HG03571 (cell line): Measurements from ENCODE around the gene HERPUD1.
"Not testable (repeated sequence)": the region's sequence is repeated elsewhere in the genome, so short reads cannot be mapped to it uniquely, and the experiment has no call there.

ENCODE experiments used
- ATAC-seq: cut with Tn5 transposase; IDR thresholded peaks from one replicate; pipeline ENCODE4 v1.9.1; 2021; ENCODE audit not compliant: unreplicated experiment

Gene HERPUD1

DNA sequence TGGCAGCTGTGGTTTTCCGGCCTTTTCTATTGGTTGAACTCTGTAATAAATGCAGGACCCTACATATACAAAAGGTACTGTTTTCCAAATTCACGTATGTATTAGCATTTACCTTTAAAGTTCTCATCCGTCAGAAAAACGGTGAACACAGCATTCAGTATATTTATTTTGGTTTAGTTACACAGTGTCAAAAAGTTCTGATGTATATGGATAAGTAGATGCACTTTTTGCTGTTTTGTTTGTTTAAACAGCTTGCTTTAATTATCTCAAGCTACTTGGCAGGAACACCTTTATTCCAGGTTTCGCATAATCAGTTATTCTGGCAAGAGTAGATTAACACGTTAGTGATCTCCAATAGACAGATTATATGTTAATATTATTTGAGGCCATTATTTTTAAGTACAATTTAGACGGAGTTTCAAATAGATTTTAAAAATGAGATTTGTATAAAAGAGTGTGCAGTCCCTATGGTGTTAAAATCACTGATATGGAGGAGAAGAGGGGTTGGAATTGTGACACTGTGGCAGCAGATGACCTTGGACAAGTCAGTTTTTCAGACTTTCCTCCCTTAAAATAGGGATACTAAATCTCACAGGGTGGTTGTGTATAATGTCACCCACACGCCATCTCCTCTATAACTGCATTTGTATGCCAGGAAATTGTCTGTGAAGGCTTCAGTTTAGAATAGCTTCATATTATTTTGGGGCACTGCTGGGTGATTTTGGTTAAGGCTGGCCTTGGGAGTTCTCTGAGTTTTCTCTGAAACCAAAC, 2.1 kb downstream of the HERPUD1 start:
- ATAC-seq = no peak

DNA sequence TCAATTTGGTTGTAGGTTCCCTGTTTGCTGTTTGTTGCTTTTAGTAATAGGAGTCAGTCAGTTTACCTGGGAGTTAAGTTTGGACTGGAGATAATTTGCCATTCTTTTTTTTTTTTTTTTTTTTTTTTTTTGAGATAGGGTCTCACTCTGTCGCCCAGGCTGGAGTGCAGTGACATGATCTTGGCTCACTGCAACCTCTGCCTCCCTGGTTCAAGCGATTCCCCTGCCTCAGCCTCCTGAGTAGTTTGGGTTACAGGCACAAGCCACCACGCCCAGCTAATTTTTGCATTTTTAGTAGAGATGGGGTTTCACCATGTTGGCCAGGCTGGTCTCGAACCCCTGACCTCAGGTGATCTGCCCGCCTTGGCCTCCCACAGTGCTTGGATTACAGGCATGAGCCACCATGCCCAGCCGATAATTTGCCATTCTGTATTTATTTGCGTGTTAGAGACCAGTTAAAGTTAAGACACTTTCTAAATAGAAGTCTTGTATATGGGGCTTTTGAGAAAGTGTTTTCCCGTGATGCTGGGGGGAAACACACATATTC, 2.7 kb downstream of the HERPUD1 start:
- ATAC-seq = not testable (repeated sequence)

DNA sequence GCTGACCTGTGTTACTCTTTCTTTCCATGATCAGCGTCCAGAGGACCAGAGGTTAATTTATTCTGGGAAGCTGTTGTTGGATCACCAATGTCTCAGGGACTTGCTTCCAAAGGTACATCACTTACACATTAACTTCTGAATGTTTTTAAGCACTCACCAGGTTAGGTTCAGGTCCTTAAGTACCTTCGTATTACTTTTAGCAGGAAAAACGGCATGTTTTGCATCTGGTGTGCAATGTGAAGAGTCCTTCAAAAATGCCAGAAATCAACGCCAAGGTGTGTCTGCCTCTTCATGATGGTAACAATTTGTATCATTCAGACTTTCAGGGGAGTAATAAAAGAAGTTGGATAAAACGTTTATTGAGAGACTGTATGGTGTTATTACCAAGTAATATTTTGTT, 3.3 kb downstream of the HERPUD1 start:
- no peak for ATAC-seq

DNA sequence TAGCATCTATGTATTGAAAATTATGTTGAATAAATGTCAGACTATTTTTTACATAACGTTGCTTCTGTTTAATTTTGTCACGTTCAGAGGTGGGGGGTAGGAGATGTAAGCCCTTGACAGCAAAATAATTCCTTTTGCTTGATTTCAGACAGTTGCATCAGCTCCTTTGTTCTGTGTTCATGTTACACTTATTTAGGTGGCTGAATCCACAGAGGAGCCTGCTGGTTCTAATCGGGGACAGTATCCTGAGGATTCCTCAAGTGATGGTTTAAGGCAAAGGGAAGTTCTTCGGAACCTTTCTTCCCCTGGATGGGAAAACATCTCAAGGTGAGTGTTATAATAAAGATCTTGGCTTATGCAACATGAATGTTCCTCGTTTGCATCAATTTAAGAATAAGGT, 4.5 kb downstream of the HERPUD1 start:
- ATAC-seq = no peak

DNA sequence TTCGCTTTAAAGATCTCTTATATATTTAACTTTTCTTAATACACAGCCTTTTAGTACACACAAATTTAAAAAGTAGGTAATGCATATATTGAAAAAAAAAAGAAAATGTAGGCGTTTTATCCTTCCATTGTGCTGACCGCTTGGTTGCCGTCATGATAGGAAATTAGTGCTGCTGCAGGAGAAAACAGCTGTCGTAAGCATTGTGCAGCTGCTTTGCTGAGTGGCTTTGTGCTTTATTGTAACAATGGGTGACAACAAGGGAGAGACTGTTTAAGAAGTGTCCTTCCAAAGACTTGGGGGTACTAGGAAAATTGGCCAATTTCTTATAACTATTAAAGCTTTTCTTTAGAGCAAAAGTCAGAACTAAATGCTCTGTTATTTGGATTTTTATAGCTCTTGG, 5.0 kb downstream of the HERPUD1 start:
- ATAC-seq = no peak

DNA sequence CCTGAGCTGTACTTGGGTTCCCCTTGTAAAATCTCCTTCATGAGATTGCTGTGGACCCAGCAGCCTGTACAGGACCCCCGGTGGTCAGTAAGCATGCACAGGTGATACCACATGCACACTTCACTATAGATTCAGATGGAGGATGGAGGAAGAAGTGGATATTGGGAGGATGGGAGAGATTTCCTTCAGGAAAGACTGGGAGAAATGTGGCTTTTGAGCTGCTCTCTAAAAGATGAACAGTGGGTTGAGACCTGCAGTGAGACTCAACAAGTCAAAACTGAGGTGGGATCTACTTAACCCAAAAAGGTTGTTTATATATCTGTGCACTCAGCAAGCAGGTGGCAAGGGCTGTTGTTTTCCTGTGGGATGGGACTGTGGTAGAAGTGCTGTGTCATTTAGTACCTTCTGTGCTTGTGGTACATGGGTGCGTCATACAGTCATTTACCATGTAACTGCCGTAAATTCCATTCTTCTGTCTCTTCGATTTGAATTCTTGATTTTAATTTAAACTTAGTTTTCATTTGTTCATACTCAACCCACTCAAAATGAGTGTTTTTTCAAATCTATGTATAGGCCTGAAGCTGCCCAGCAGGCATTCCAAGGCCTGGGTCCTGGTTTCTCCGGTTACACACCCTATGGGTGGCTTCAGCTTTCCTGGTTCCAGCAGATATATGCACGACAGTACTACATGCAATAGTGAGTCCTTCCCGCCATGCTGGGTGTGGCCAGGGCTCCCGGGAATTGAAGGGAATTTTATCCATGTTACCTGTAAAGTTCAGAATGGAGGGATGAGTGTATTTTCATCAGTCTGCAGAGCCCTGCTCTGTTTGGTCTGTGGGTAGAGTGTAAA, 6.9 kb downstream of the HERPUD1 start:
- ATAC-seq = no peak

DNA sequence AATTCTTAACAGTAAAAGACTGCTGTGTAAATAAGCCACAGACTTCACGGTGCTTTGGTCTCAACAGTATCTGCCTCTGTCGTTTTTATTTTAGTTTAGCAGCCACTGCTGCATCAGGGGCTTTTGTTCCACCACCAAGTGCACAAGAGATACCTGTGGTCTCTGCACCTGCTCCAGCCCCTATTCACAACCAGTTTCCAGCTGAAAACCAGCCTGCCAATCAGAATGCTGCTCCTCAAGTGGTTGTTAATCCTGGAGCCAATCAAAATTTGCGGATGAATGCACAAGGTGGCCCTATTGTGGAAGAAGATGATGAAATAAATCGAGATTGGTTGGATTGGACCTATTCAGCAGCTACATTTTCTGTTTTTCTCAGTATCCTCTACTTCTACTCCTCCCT, 7.9 kb downstream of the HERPUD1 start:
- no peak for ATAC-seq

DNA sequence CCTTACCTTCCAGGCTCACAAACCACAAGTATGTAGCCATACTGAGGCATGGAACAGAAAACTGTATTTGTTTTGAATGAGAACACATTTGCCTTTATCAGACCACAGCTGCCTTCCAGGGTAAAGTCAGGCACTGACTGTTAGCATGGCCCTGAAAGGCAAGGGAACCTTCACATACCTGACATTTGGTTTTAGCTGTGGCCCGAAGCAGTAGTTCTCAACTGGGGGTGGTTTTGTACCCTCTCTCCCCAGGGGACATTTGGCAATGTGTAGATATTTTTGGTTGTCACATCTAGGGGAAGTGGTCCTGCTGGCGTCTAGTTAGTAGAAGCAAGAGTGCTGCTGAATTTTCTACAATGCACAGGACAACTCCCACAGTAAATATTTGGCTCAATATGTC, 9.2 kb downstream of the HERPUD1 start:
- ATAC-seq = no peak

DNA sequence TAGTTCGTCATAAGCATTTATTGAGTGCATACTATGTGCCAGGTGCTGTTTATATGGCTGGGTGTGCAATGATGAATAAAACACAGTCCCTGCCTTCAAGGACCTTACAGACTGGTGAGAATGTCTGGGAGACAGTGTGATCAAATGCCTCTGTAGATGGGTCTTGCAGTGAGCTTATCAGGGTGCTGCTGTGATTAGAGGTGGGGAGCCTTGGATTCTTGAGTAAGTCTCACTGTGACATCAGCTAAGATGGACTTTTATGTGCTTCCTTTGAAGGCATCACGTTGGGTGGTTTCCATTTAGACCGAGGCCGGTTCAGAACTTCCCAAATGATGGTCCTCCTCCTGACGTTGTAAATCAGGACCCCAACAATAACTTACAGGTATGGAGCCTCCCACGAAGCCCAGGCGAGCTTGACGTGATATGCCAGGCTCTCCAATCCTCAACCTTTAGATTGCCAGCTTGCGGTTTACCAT, 10.0 kb downstream of the HERPUD1 start:
- ATAC-seq = no peak

DNA sequence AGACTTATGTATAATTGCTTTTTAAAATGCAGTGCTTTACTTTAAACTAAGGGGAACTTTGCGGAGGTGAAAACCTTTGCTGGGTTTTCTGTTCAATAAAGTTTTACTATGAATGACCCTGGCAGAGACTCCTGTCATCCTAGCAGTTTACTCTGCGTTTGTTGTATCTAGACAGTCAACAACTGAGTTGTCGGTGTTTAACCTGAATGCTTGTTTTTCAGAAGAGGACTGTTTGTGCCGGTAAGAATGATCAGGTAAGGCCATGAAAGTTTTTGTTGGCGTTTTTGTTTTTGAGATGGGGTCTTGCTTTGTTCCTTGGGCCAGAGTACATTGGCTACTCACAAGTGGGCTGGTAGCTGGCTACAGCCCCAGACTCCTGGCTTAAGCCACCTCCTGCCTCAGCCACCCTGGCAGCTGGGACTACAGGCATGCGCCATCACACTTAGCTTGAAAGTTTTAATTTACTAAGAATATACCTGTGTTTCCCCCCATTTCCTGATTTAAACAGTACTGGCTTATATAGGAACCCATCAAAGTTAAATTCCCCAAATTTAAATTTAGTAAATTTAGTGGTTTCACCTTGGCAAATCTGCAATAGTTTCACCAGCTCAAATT, 11.9 kb downstream of the HERPUD1 start:
- ATAC-seq = no peak

DNA sequence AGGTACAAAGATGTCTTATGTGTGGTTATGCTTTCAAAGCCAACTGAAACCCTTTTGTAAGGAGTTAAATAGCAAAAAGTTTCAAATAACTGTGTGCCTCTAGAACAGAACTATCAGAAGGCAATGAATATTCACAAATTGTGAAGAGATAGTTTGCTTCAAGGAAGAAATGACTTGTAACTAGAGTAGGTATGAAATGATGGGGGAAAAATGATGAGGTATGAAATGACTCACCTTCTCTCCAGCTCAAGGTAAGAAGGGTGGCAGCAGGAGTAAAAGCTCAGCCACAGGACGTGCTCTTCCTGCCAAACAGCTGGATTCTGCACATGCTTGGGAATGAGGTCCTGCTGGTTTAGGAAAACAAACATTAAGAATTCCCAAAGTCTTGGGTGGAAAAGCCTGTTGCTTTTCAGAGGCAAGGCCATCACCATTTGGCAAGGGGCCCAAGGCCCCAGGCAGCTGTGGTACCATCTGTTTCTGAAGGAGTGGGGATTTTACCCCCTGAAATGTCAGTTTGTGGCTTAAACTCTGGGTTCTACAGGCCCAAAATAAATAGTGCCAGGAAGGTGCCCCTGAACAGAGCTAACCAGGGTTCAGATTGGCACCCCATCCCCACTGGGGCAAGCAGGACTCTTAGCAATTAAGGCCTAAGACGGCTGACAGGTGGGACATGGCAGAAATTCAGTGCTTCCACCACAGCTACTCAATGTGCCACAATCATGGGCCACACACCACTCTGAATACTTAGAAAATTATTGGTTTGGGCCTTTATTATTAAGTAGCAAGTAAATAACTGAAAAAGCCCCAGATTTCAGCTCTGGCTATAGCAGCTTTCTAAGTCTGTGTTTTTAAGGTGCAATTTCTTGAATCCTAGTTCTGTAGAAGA, 13.3 kb downstream of the HERPUD1 start:
- no peak for ATAC-seq

DNA sequence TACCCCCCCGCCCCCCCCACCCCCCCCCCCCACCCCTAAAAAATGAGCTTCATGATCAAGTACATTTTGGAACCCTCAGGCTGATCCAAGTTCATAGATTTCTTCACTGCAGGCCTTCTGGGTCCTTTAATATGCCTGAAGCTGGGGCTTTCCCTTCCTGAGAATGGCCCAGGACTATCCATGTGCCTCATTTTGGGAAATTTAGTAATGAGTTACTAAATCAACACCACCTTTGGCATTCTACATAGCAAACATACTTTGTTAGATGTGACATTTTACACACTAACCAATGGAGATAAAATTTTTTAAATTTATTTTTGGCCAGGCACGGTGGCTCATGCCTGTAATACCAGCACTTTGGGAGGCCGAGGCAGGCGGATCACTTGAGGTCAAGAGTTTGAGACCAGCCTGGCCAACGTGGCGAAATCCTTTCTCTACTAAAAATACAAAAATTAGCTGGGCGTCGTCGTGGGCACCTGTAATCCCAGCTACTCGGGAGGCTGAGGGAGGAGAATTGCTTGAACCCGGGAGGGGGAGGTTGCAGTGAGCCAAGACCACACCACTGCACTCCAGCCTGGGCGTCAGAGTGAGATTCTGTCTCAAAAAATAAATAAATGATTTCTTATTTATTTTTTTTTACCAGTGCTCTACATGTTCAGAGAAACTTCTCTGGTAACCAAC, 14.0 kb downstream of the HERPUD1 start:
- no peak for ATAC-seq

DNA sequence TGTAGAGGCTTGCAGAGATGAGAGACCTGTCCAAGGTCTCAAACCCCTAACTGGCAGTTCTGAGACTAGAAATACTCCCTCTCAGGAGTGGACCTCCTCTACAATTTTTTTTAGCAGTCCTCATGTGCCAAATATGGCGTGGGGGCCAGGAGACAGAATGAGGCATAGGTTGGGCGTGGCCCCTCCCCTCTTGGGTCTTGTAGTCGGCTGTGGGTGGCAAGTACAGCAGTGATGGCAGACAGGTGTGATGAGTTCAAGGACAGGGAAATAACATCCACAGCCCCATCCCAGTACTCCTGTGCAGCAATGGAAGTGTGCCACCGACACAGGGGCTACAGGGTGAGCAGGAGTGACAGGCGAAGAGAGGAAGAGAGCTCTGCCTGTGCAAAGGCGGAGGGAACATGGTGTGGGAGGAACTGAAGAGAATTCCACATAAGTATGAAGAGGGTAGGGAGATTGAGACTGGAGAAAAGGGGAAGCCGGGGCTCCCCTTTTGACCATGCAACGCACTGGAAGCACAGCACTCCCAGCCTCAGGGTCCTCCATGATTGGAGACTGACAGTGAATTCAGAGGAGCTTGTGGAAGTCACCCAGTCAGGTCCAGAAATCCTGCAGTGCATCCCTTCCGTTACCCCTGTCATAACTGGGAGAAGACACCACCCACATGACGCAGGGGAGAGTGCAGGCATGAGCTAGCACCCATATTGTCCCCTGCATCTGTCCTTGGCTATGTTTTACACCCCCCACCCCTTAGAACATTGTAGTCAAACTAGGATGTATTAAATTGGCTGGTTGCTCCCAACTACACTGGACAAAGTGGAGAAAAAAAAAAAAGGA, 15.0 kb downstream of the HERPUD1 start:
- ATAC-seq = no peak

DNA sequence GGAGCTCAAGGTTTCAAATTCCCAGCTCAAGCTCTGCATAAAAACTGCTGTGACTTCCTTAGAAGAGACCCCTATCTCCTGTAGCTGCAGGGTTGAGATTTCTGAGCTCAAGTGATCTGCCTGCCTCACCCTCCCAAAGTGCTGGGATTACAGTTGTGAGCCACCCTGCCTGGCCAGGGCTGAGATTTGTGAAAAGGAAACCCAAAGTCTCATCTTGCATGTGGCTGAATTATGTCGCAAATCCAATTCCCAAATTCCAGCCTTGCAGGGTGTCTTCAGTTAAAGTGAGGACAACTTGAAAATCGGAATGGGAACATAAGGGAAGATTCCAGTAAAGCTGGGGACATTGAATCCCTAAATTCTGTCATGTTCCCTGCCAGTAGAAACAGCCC, 15.7 kb downstream of the HERPUD1 start:
- ATAC-seq = no peak

DNA sequence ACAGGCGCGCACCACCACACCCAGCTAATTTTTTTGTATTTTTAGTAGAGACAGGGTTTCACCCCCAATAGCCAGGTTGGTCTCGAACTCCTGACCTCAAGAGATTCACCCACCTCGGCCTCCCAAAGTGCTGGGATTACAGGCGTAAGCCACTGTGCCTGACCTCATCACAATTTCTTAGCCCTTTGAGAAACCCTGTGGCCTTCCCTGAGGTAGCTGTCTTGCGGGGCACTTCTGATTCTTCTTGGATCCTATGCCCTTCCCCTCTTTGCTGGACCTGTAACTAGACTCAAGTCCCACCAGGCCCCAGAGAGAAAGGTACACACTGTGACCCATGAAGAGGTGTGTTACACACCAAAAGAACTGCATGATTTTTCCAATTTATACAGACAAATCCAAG, 16.3 kb downstream of the HERPUD1 start:
- no peak for ATAC-seq

DNA sequence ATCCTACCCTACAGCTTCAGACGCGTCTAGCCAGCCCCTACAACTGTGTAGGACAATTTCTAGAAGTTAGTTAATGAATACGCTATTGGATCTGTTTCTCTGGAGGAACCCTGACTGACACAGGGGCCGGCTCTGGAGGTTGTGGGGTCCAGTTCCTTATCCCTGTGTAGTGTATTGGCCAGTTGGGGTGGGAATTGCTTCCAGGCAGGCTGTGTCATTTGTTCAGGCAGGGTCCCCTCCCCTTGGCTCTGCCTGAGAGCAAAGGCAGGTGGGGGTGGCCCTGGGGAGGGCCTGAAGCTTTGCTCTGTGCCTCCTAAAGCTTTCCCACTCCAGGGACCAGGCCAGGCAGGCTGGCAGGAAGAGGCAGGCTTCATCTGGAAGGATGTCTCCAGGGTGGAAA, 18.1 kb downstream of the HERPUD1 start:
- no peak for ATAC-seq

DNA sequence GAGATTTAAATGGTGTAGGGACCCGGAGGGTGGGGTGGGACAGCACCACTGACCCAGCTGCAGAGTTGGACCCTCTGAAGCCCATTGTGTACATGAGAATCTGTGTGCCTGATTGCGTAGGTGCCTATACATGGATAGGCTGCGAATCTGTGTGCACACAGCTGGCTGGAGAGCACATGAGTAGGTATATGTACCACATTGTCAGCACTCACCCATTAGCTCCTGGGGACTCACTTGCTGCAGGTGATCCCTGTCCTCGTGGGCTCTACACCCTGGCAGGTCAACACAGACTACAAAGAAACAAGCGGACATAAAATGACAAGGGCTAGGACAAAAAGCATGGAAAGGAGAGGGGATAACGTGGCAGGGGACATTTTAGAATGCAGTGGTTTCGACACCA, 18.5 kb downstream of the HERPUD1 start:
- no peak for ATAC-seq

DNA sequence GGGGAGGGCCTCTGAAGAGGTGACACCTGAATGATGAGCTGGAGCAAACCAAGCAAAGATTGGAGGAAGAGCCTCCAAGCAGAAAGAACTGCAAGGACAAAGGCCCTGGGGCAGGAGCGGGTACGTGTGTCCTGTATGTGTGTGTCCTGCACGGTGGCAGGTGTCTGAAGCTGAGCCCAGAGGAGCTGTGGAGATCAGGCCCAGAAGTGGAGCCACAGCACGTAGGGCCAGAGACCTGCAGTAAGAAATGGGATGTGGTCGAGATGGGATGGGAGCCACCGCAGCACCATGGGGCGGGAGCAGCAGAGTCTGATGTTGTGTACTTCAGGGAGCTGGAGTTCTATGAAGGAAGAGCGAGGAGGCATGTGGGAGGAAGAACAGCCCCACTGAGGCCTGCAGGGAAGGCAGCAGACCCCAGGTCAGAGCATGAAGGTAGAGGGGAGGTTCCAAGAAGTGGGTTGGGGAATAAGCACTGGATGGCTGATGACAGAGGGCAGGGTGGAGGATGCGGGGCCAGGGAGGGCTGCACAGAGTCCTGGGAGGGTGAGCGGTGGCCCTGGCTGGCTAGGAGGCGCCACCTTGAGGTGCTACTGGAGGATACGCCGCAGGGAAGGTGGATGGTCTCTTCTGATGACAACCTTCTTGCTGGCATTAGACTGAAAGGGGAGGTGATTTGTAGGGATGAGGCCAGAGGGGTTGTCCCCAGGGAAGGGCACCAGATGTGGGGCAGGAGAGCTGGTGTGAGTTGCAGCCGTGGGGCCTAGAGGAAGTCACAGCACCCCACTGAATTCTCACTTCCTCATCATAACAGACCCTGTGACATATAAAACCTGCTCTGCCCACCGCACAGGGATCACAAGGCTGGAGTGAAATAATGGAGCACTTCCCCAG, 19.2 kb downstream of the HERPUD1 start:
- peak; percentile 46 for ATAC-seq
